M059J (cell line): Measurements from ENCODE around the gene MYO9B. TPM values are rescaled to one million over a fixed set of nuclear protein-coding genes. Genes with fewer than 3 reads are reported as not detected.
"Not testable (repeated sequence)": the region's sequence is repeated elsewhere in the genome, so short reads cannot be mapped to it uniquely, and the experiment has no call there.

Experiments used
- DNase-seq: peaks from one replicate; pipeline ENCODE4 v3.0.0-alpha.2; 2012; ENCODE audit warnings: low read depth
- total RNA-seq: library from RNA; depleted of rRNA; stranded (reverse); fragments of >200 nt; shearing (Covaris generic); gene quantifications from 2 replicates; pipeline ENCODE4 v1.2.3, GENCODE V29; 2014

The MYO9B gene
- total RNA-seq, 1 experiment from 2014 or later: 57.0 TPM

GRCh38 chr19:17112700-17113099 is 37.1 kb downstream of the MYO9B start:
- no peak for DNase-seq

- no peak for DNase-seq
Measured at GRCh38 chr19:17113127-17113785, 37.7 kb downstream of the MYO9B start.

GRCh38 chr19:17114414-17114831 is 38.8 kb downstream of the MYO9B start:
- no peak for DNase-seq

- DNase-seq: no peak
Measured at GRCh38 chr19:17116996-17117702, 41.6 kb downstream of the MYO9B start.

GRCh38 chr19:17118957-17119356 is 43.4 kb downstream of the MYO9B start:
- DNase-seq: no peak

GRCh38 chr19:17121736-17122293 is 46.2 kb downstream of the MYO9B start:
- DNase-seq: peak; percentile 54

- DNase-seq: no peak
Measured at GRCh38 chr19:17123041-17123440, 47.5 kb downstream of the MYO9B start.

- DNase-seq: no peak
Measured at GRCh38 chr19:17124025-17124424, 48.4 kb downstream of the MYO9B start.

GRCh38 chr19:17125062-17125727 is 49.6 kb downstream of the MYO9B start:
- peak; percentile 43 for DNase-seq

- no peak for DNase-seq
Measured at GRCh38 chr19:17125728-17126677, 50.4 kb downstream of the MYO9B start.

GRCh38 chr19:17127671-17128070 is 52.1 kb downstream of the MYO9B start:
- DNase-seq: no peak

- DNase-seq: no peak
Measured at GRCh38 chr19:17128403-17128802, 52.8 kb downstream of the MYO9B start.

- no peak for DNase-seq
Measured at GRCh38 chr19:17128820-17129219, 53.2 kb downstream of the MYO9B start.

- no peak for DNase-seq
Measured at GRCh38 chr19:17129377-17129776, 53.8 kb downstream of the MYO9B start.

GRCh38 chr19:17135001-17135853 is 59.6 kb downstream of the MYO9B start:
- peak; percentile 99 for DNase-seq

- DNase-seq: no peak
Measured at GRCh38 chr19:17136021-17136420, 60.4 kb downstream of the MYO9B start.

GRCh38 chr19:17136617-17137016 is 61.0 kb downstream of the MYO9B start:
- DNase-seq: no peak

- no peak for DNase-seq
Measured at GRCh38 chr19:17137417-17137816, 61.8 kb downstream of the MYO9B start.

GRCh38 chr19:17138052-17138846 is 62.7 kb downstream of the MYO9B start:
- not testable (repeated sequence) for DNase-seq
